ENCODE data around the gene PLCXD3.

The PLCXD3 gene

DNA sequence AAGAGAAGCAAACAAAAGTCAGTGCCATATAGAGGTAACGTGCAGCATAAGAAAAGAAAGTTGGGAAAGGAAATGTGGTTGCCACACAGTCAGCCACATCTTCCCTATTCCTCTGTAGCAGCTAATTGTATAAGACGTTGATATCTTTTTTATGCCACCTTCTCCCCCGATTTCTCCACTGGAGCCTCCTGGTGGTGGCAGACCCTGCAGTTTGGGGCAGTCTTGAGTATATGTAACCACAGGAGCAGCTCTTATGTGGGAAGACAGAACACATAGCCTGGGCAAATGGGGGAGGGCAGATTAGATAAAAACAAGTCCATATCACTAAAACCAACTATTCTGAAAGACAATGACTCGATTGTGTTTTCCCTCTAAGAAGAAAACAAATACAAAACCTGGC is 99.7 kb downstream of the PLCXD3 start:
- Mint-ChIP-seq H3K4me1 (ENCODE audit: low read depth) (no peaks in the 10 kb centered on the region), H3K9me3 (peaks cover 4% of the 10 kb centered on the region), H3K36me3 (ENCODE audit: low read depth) (no peaks in the 10 kb centered on the region), H3K27me3 (no peaks in the 10 kb centered on the region), H3K27ac (no peak overlapping the region), H3K4me3 (no peak overlapping the region)

- no peak overlapping the region for H3K4me3 Mint-ChIP-seq
- peaks cover 4% of the 10 kb centered on the region for H3K9me3 Mint-ChIP-seq
- H3K36me3 Mint-ChIP-seq (ENCODE audit: low read depth): no peaks in the 10 kb centered on the region
- no peaks in the 10 kb centered on the region for H3K27me3 Mint-ChIP-seq
- no peak overlapping the region for H3K27ac Mint-ChIP-seq
- H3K4me1 Mint-ChIP-seq (ENCODE audit: low read depth): no peaks in the 10 kb centered on the region
Measured at GRCh38 chr5:41410307-41410706, 100.1 kb downstream of the PLCXD3 start.

DNA sequence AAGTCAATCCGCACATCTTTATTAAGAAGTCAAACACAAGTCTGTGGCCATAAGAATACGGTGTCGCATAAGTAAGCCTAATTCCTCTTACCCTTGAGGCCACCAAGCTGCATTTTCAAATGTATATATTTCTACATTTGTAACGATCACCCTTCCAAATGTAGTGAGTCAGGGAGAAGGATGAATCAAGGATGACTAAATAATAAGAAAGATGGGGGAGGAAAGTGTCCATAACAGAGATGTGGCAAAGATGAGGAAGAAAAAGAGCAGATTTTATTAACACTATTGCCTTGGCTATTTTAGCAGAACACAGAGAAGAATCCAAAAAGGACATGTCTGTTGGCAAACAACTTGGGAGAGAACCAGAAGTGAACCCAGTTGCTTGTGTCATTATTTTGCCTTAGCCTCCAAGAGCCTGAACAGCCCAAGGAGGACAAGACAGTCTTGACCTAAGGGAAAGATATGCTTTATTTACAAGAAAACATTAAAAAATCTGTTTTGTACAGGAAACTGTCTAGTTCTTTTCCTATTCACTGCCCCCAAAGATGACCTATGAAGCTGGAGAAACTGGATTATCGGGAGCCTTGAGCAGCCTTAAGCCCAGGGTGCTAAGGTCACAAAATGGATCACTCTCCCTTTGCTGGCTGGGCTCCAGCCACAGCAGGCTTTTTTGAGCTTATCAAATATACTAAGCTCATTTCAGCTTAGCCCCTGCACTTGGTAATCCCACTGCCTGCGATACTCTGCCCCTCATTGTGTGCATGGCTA is 101.5 kb downstream of the PLCXD3 start:
- H3K4me3 Mint-ChIP-seq: no peak overlapping the region
- H3K4me1 Mint-ChIP-seq (ENCODE audit: low read depth): no peaks in the 10 kb centered on the region
- no peaks in the 10 kb centered on the region for H3K27me3 Mint-ChIP-seq
- peaks cover 4% of the 10 kb centered on the region for H3K9me3 Mint-ChIP-seq
- no peak overlapping the region for H3K27ac Mint-ChIP-seq
- H3K36me3 Mint-ChIP-seq (ENCODE audit: low read depth): no peaks in the 10 kb centered on the region

- Mint-ChIP-seq H3K27ac (no peak overlapping the region), H3K27me3 (no peaks in the 10 kb centered on the region), H3K4me3 (no peak overlapping the region), H3K9me3 (no peaks in the 10 kb centered on the region), H3K36me3 (ENCODE audit: low read depth) (no peaks in the 10 kb centered on the region), H3K4me1 (ENCODE audit: low read depth) (no peaks in the 10 kb centered on the region)
Measured at GRCh38 chr5:41406936-41407335, 103.5 kb downstream of the PLCXD3 start.

DNA sequence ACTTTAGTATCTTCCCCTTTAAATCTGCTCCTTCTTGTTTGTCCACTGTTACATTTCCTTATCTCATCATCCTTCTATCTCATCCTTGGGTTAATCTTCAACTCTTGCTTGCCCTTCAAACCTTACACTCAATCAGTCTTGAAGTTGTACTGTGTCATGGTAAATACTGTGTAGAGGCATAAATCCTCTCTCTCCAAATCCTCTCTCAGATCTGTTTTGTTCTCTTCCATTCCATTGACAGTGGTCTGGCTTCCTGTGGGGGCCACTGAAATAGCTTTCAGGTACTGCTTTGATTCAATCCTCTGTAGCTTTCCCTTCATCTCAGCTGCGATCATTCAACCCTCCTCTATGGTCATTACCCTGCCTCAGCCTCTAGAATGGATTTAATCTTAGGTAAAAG is 104.0 kb downstream of the PLCXD3 start:
- Mint-ChIP-seq H3K36me3 (ENCODE audit: low read depth) (no peaks in the 10 kb centered on the region), H3K4me1 (ENCODE audit: low read depth) (no peaks in the 10 kb centered on the region), H3K4me3 (no peak overlapping the region), H3K27me3 (no peaks in the 10 kb centered on the region), H3K27ac (no peak overlapping the region), H3K9me3 (no peaks in the 10 kb centered on the region)

DNA sequence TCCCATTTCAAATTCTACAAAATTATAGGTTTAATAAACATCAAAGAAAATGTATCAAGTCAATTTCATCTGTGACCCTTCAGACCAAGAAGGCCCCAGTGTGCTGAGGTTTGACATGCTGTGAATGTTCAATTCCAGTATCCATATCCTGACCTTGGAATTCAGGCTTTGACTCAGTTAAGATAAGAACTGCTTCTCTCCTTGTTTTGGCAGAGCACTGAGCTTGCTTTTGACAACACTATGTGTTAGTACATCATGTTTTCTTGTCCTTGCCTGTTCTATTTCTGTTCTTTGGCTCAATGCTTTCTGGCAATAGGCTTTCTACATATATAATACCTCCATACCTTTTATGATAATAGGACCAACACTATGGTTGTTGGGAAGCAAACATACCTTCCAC is 105.6 kb downstream of the PLCXD3 start:
- Mint-ChIP-seq H3K36me3 (ENCODE audit: low read depth) (no peaks in the 10 kb centered on the region), H3K27ac (no peak overlapping the region), H3K9me3 (no peaks in the 10 kb centered on the region), H3K27me3 (no peaks in the 10 kb centered on the region), H3K4me1 (ENCODE audit: low read depth) (no peaks in the 10 kb centered on the region), H3K4me3 (no peak overlapping the region)

DNA sequence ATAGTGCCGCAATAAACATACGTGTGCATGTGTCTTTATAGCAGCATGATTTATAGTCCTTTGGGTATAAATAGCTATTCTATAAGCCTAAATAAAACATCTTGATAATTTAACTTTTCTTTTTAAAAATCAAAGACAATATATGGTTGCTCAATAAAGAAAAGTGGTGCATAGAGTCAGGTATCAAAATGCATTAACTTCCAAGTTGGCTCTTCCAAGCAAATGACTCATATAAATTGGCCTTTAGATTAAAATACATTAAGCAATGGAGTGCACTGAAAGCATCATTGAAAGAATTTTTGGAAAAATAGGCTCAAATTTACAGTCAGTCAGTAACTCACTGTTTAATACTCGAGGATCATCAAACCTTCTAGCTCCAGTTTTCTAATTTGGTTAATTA is 106.6 kb downstream of the PLCXD3 start:
- Mint-ChIP-seq H3K36me3 (ENCODE audit: low read depth) (no peaks in the 10 kb centered on the region), H3K4me3 (no peak overlapping the region), H3K27me3 (no peaks in the 10 kb centered on the region), H3K4me1 (ENCODE audit: low read depth) (no peaks in the 10 kb centered on the region), H3K9me3 (peaks cover 4% of the 10 kb centered on the region), H3K27ac (no peak overlapping the region)

GRCh38 chr5:41402845-41403244 is 107.6 kb downstream of the PLCXD3 start:
- Mint-ChIP-seq H3K27me3 (no peaks in the 10 kb centered on the region), H3K4me1 (ENCODE audit: low read depth) (no peaks in the 10 kb centered on the region), H3K9me3 (peaks cover 13% of the 10 kb centered on the region), H3K36me3 (ENCODE audit: low read depth) (no peaks in the 10 kb centered on the region), H3K4me3 (no peak overlapping the region), H3K27ac (no peak overlapping the region)

- Mint-ChIP-seq H3K4me1 (ENCODE audit: low read depth) (no peaks in the 10 kb centered on the region), H3K27me3 (no peaks in the 10 kb centered on the region), H3K9me3 (peaks cover 27% of the 10 kb centered on the region), H3K4me3 (no peak overlapping the region), H3K27ac (no peak overlapping the region), H3K36me3 (ENCODE audit: low read depth) (no peaks in the 10 kb centered on the region)
Measured at GRCh38 chr5:41399839-41400238, 110.6 kb downstream of the PLCXD3 start.

GRCh38 chr5:41392016-41392415 is 118.4 kb downstream of the PLCXD3 start:
- Mint-ChIP-seq H3K4me3 (no peak overlapping the region), H3K27me3 (no peaks in the 10 kb centered on the region), H3K27ac (no peak overlapping the region), H3K4me1 (ENCODE audit: low read depth) (no peaks in the 10 kb centered on the region), H3K9me3 (peaks cover 9% of the 10 kb centered on the region), H3K36me3 (ENCODE audit: low read depth) (no peaks in the 10 kb centered on the region)

- Mint-ChIP-seq H3K4me1 (ENCODE audit: low read depth) (no peaks in the 10 kb centered on the region), H3K27me3 (no peaks in the 10 kb centered on the region), H3K36me3 (ENCODE audit: low read depth) (no peaks in the 10 kb centered on the region), H3K27ac (no peak overlapping the region), H3K4me3 (no peak overlapping the region), H3K9me3 (no peaks in the 10 kb centered on the region)
Measured at GRCh38 chr5:41374631-41375030, 135.8 kb downstream of the PLCXD3 start.

DNA sequence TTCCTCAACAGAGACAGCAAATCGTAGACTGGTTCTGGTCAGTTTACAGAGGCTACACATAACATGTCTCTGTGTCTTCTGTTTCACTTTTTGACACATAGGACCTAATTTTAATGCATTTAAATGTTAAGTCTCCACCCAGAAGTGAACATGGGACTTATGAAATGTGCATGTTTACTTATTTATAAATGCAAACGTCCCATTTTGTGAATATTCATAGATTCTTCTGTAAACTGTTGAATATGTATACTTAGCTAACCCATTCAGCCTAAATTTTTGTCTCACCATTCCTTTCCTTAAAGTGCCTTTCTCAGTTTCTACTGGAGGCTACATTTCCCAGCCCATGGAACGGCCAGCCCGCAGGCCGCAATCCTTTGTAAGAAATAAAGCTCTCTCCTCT is 137.2 kb downstream of the PLCXD3 start:
- no peaks in the 10 kb centered on the region for H3K9me3 Mint-ChIP-seq
- H3K36me3 Mint-ChIP-seq (ENCODE audit: low read depth): no peaks in the 10 kb centered on the region
- H3K4me3 Mint-ChIP-seq: no peak overlapping the region
- H3K27me3 Mint-ChIP-seq: no peaks in the 10 kb centered on the region
- H3K4me1 Mint-ChIP-seq (ENCODE audit: low read depth): no peaks in the 10 kb centered on the region
- no peak overlapping the region for H3K27ac Mint-ChIP-seq

DNA sequence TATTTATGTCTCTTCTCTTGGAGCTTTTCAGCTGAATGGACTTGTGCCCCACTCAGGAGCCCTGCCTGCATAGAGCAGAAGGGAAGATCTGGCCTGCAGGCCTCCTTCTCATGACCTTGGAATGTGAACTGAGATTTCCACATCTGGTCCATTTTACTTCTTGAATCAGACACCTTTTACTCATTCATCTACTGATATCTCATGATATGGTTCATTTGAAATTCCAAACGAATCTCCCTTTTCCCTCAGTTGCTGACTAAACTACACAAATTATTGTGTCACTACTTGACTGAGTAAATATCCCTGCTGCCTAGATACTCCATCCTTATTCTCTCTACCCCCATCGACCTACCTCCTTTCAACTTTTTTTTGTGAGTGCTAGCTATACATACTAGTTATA is 138.7 kb downstream of the PLCXD3 start:
- Mint-ChIP-seq H3K9me3 (no peaks in the 10 kb centered on the region), H3K27me3 (no peaks in the 10 kb centered on the region), H3K4me3 (no peak overlapping the region), H3K4me1 (ENCODE audit: low read depth) (no peaks in the 10 kb centered on the region), H3K36me3 (ENCODE audit: low read depth) (no peaks in the 10 kb centered on the region), H3K27ac (no peak overlapping the region)

DNA sequence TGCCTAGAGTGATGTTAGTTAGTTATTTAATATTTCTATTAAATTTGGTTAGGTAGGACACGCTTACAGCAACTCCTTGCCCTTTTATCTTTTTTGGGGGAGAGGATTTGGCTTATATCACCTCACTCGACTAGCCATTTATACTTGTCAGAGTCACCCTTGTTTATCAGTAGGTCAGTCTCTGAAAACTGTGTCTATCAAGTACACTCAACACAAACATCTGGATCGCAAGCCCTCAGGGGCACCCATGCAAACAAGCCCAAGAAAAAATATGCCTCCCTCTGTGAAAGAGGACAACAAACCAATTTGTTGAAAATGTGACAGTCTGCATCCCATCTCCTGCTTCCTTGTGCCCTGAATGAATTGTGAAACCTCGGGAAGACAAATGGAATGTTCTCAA is 139.9 kb downstream of the PLCXD3 start:
- H3K9me3 Mint-ChIP-seq: no peaks in the 10 kb centered on the region
- no peaks in the 10 kb centered on the region for H3K27me3 Mint-ChIP-seq
- H3K36me3 Mint-ChIP-seq (ENCODE audit: low read depth): no peaks in the 10 kb centered on the region
- H3K4me3 Mint-ChIP-seq: no peak overlapping the region
- H3K4me1 Mint-ChIP-seq (ENCODE audit: low read depth): no peaks in the 10 kb centered on the region
- H3K27ac Mint-ChIP-seq: no peak overlapping the region

GRCh38 chr5:41369799-41370198 is 140.6 kb downstream of the PLCXD3 start:
- H3K9me3 Mint-ChIP-seq: no peaks in the 10 kb centered on the region
- H3K27me3 Mint-ChIP-seq: no peaks in the 10 kb centered on the region
- no peak overlapping the region for H3K4me3 Mint-ChIP-seq
- H3K27ac Mint-ChIP-seq: no peak overlapping the region
- no peaks in the 10 kb centered on the region for H3K4me1 Mint-ChIP-seq (ENCODE audit: low read depth)
- H3K36me3 Mint-ChIP-seq (ENCODE audit: low read depth): no peaks in the 10 kb centered on the region

DNA sequence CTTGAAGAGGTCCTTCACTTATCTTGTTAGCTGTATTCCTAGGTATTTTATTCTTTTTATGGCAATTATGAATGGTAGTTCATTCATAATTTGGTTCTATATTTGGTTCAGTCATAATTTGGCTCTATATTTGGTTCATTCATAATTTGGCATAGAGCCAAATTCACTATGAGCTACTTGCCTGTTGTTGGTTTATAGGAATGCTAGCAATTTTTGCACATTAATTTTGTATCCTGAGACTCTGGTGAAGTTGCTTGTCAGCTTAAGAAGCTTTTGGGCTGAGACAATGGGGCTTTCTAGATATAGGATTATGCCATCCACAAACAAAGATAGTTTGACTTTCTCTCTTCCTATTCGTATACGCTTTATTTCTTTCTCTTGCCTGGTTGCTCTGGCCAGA is 142.2 kb downstream of the PLCXD3 start:
- Mint-ChIP-seq H3K27ac (no peak overlapping the region), H3K27me3 (no peaks in the 10 kb centered on the region), H3K9me3 (no peaks in the 10 kb centered on the region), H3K36me3 (ENCODE audit: low read depth) (no peaks in the 10 kb centered on the region), H3K4me1 (ENCODE audit: low read depth) (no peaks in the 10 kb centered on the region), H3K4me3 (no peak overlapping the region)
